GM12878 (cell line): ENCODE data around the gene SLC34A1. TPM values are rescaled to one million over a fixed set of nuclear protein-coding genes. Genes with fewer than 3 reads are reported as not detected.
A peak's percentile ranks its signal among the peaks of the same experiment; 100 is the strongest.

ENCODE experiments used
- ATAC-seq: fragments of 200-7000 bp; cut with Tn5 transposase; 3 replicates; pipeline ENCODE4 v1.9.1; 2020; ENCODE audit warnings: mild to moderate bottlenecking, moderate library complexity
- BruUV-seq: library from RNA; stranded (reverse); fragments of 400-500 nt; replicated peaks from 2 replicates; lab custom pipeline; 2021; lab: Mats Ljungman, UMichigan
- CTCF ChIA-PET: fragments of 300-600 bp; sonication (Branson Sonifier 250); formaldehyde crosslinking; extraction: SDS; loops from one replicate; lab custom pipeline; 2021; ENCODE audit warnings: inconsistent platforms; lab: Yijun Ruan, JAX
- POLR2A ChIA-PET: fragments of 350-600 bp; formaldehyde crosslinking; extraction: SDS; loops from one replicate; lab custom pipeline; 2021; ENCODE audit warnings: inconsistent platforms; lab: Charles Lee
- RAD21 ChIA-PET: fragments of 300-600 bp; sonication (Branson Sonifier 250); formaldehyde crosslinking; loops from one replicate; lab custom pipeline; 2023; ENCODE audit warnings: antibody characterized with exemption; ENCODE audit not compliant: unreplicated experiment; lab: Charles Lee
- SMC1A ChIA-PET: fragments of 300-600 bp; sonication (Branson Sonifier 250); formaldehyde crosslinking; loops from one replicate; lab custom pipeline; 2023; ENCODE audit not compliant: unreplicated experiment, uncharacterized antibody; lab: Charles Lee
- DNase-seq: peaks from one replicate; pipeline ENCODE4 v3.0.0-alpha.2; 2011; ENCODE audit warnings: low read depth, low spot score
- FAIRE-seq: peaks from 3 replicates; lab custom pipeline; 2011; peaks lifted over from hg19 to GRCh38; lab: Jason Lieb, UNC
- H2AFZ ChIP-seq: 2 replicates; pipeline ENCODE4 v1.6.0; 2011; ENCODE audit warnings: low read depth, low read length, control low read depth; ENCODE audit not compliant: control insufficient read depth
- H3K27ac ChIP-seq: 2 replicates; pipeline ENCODE4 v1.5.1; 2011; ENCODE audit warnings: control low read depth; ENCODE audit not compliant: control insufficient read depth, insufficient read depth
- H3K27me3 ChIP-seq, 2 experiments: replicated peaks in 1 of 2; 2 replicates each; pipeline versions ENCODE4 v1.6.0 to v1.6.1; 2011; ENCODE audit warnings: low read length in 1 of 2; ENCODE audit not compliant: control insufficient read depth in 2 of 2, insufficient read depth in 2 of 2
- H3K36me3 ChIP-seq, 2 experiments: 2 replicates each; pipeline ENCODE4 v1.5.1; 2011; ENCODE audit warnings: low read length in 1 of 2; ENCODE audit not compliant: control insufficient read depth in 2 of 2, insufficient read depth in 2 of 2
- H3K4me1 ChIP-seq: 2 replicates; pipeline ENCODE4 v1.6.1; 2011; ENCODE audit warnings: mild to moderate bottlenecking, low read length, moderate library complexity, mixed read lengths; ENCODE audit not compliant: control insufficient read depth, insufficient read depth
- H3K4me2 ChIP-seq: 2 replicates; pipeline ENCODE4 v1.6.0; 2011; ENCODE audit warnings: control low read depth; ENCODE audit not compliant: control insufficient read depth, insufficient read depth
- H3K4me3 ChIP-seq: fragments of 200-600 bp; sonication (generic); 2 replicates; pipeline ENCODE4 v1.5.1; 2016
- H3K79me2 ChIP-seq: 2 replicates; pipeline ENCODE4 v1.6.0; 2011; ENCODE audit warnings: low read length; ENCODE audit not compliant: control insufficient read depth, insufficient read depth
- H3K9ac ChIP-seq: 2 replicates; pipeline ENCODE4 v1.8.0; 2011; ENCODE audit warnings: low read length, control low read depth, mixed read lengths; ENCODE audit not compliant: control insufficient read depth, insufficient read depth
- H3K9me3 ChIP-seq: replicated peaks from 3 replicates; pipeline ENCODE4 v1.5.1; 2011; ENCODE audit warnings: mild to moderate bottlenecking, low read length; ENCODE audit not compliant: control insufficient read depth, insufficient read depth
- H4K20me1 ChIP-seq: 2 replicates; pipeline ENCODE4 v1.6.0; 2011; ENCODE audit not compliant: control insufficient read depth, insufficient read depth
- MYC ChIP-seq: IDR thresholded peaks from 2 replicates; pipeline ENCODE4 v1.6.1; 2011; ENCODE audit warnings: mild to moderate bottlenecking, low read length, moderate library complexity, inconsistent platforms; ENCODE audit not compliant: insufficient read depth, insufficient replicate concordance, insufficient read length, severe bottlenecking
- SRF ChIP-seq, 2 experiments: IDR thresholded peaks; 2 replicates each; pipeline ENCODE4 v1.6.1; 2011; ENCODE audit warnings: low read depth in 2 of 2, low read length in 2 of 2, mild to moderate bottlenecking in 1 of 2, moderate library complexity in 1 of 2
- STAT1 ChIP-seq: fragments of 450-650 bp; conservative IDR thresholded peaks from 2 replicates; pipeline ENCODE4 v1.6.1; 2014; ENCODE audit warnings: antibody characterized with exemption, mild to moderate bottlenecking
- WGBS: methylation state at CpG from one replicate; pipeline ENCODE4 v1.1.6; 2016; ENCODE audit warnings: low lambda C conversion rate; ENCODE audit not compliant: insufficient replicate concordance, insufficient coverage; ENCODE audit errors: missing lambda C conversion rate; 5-methylcytosine and 5-hydroxymethylcytosine counted together
- in situ Hi-C: fragments of 300-500 bp; cut with MboI; formaldehyde crosslinking; loops from 9 replicates; pipeline ENCODE4 v1.14.3; 2018; ENCODE audit warnings: mixed read lengths
- intact Hi-C: fragments of 100-400 bp; cut with micrococcal nuclease; formaldehyde crosslinking; loops from one replicate; pipeline ENCODE4 v1.14.2; 2022; ENCODE audit not compliant: unreplicated experiment
- polyA plus RNA-seq, 11 experiments: library from polyadenylated mRNA; depleted of rRNA in 4 of 11; unstranded in 6 of 11; stranded (reverse) in 5 of 11; fragments of >200 nt; fragmentation: Nextera tagmentation in 4 of 11; fragmentation: Illumina TruSeq in 1 of 11; extraction: Ambion mirVana in 4 of 11; extraction: Trizol in 1 of 11; gene quantifications; 1 replicate in 1 of 11; 2 replicates in 10 of 11; pipeline versions ENCODE4 v1.2.1 to v1.2.3, GENCODE V29; 2011 to 2016; ENCODE audit warnings: inconsistent platforms in 2 of 11, missing spikeins in 2 of 11, low read depth in 1 of 11
- total RNA-seq, 4 experiments: library from RNA; depleted of rRNA in 3 of 4; stranded (reverse); fragments of >200 nt in 3 of 4; fragmentation: Illumina TruSeq in 1 of 4; extraction: Trizol in 1 of 4; gene quantifications; 2 replicates each; pipeline versions ENCODE4 v1.2.1 to v1.2.3, GENCODE V29; 2013 to 2021

The SLC34A1 gene
- total and polyA plus RNA-seq, 10 of the 15 experiments (the other 5 are each of a cell fraction or from before 2014, with no cell fraction given): 0.03 to 0.14 (median 0.09) TPM; not detected in 2

GRCh38 chr5:177365845-177366527, 18.2 kb upstream of the SLC34A1 start:
- Histone ChIP-seq H3K4me1 (peaks cover 60% of the 10 kb centered on the region), H4K20me1 (no peaks in the 10 kb centered on the region), H3K27me3 (no peaks in the 10 kb centered on the region), H2AFZ (no peak overlapping the region), H3K36me3 (peaks cover 12 to 14% of the 10 kb centered on the region in 2 experiments), H3K4me2 (0 out of 2 replicates have a peak overlapping the region, but pooled peaks have one; percentile 7), H3K27ac (0 out of 2 replicates have a peak overlapping the region, but pooled peaks have one; percentile 50), H3K9ac (no peak overlapping the region), H3K9me3 (no peaks in the 10 kb centered on the region), H3K79me2 (peaks cover 39% of the 10 kb centered on the region), H3K4me3 (no peak overlapping the region)
- POLR2A ChIA-PET: interaction anchor here (1.6 kb wide), 1 partner anchor 132 kb away, joined by 4 read pairs; the partner anchor contains the start of gene PDLIM7
- in situ Hi-C loops: no loop called here
- no TSS peak for BruUV-seq
- 94% methylated on average over 13 of the region's 14 CpGs for WGBS
- intact Hi-C loops: no loop called here
- TF ChIP-seq STAT1: no peak
- ATAC-seq (no peak), FAIRE-seq (no peak), DNase-seq (no peak)
- RAD21 ChIA-PET: interaction anchor here (0.6 to 4.4 kb wide), 3 partner anchors 14 to 65 kb away, joined by 4 to 29 read pairs (median 5); partner anchors contain the start of gene LMAN2
- SMC1A ChIA-PET: interaction anchor here (2.8 to 3.7 kb wide), 2 partner anchors 24 to 37 kb away, joined by 10 to 32 read pairs; no protein-coding TSS in a partner anchor
- CTCF ChIA-PET: interaction anchor here (0.7 to 3.7 kb wide), 6 partner anchors 11 to 47 kb away, joined by 3 to 22 read pairs (median 6); partner anchors contain the start of gene LMAN2

GRCh38 chr5:177366528-177367322, 17.5 kb upstream of the SLC34A1 start:
- DNase-seq (no peak), FAIRE-seq (no peak), ATAC-seq (no peak)
- RAD21 ChIA-PET: interaction anchor here (0.7 to 4.4 kb wide), 3 partner anchors 10 to 23 kb away, joined by 3 to 29 read pairs (median 4); partner anchors contain the start of gene LMAN2
- CTCF ChIA-PET: interaction anchor here (0.7 to 2.2 kb wide), 2 partner anchors 12 to 48 kb away, joined by 4 to 8 read pairs; no protein-coding TSS in a partner anchor
- Histone ChIP-seq H3K9me3 (no peaks in the 10 kb centered on the region), H3K4me2 (no peak overlapping the region), H3K4me1 (peaks cover 57% of the 10 kb centered on the region), H3K4me3 (no peak overlapping the region), H4K20me1 (no peaks in the 10 kb centered on the region), H3K27ac (no peak overlapping the region), H3K36me3 (peaks cover 12 to 14% of the 10 kb centered on the region in 2 experiments), H3K9ac (no peak overlapping the region), H3K27me3 (no peaks in the 10 kb centered on the region), H3K79me2 (peaks cover 31% of the 10 kb centered on the region), H2AFZ (no peak overlapping the region)
- SMC1A ChIA-PET: interaction anchor here (2.8 to 3.7 kb wide), 2 partner anchors 23 to 36 kb away, joined by 10 to 32 read pairs; no protein-coding TSS in a partner anchor
- WGBS: 98% methylated on average over 30 of the region's 36 CpGs
- in situ Hi-C loops (no loop called here), intact Hi-C loops (no loop called here)
- BruUV-seq: no TSS peak
- POLR2A ChIA-PET: interaction anchor here (0.6 kb wide), 1 partner anchor 17 kb away, joined by 3 read pairs; no protein-coding TSS in a partner anchor
- 0 out of 4 replicates have a peak, but pooled peaks of 1 of the 2 experiments have one; percentile 3 for TF ChIP-seq SRF (IDR thresholded peaks at IDR 0.05; ENCODE audit: low read depth in 2 of 2, low read length in 2 of 2)
- no peak for TF ChIP-seq MYC
- TF ChIP-seq, all 136 proteins: peak for 1
